GM18909 (cell line): ENCODE measurements around the gene GNLY.
"Not testable (repeated sequence)": the region's sequence is repeated elsewhere in the genome, so short reads cannot be mapped to it uniquely, and the experiment has no call there.

Experiments used
- ATAC-seq: cut with Tn5 transposase; IDR thresholded peaks from one replicate; pipeline ENCODE4 v1.9.1; 2021; ENCODE audit warnings: mild to moderate bottlenecking; ENCODE audit not compliant: unreplicated experiment, poor library complexity

Gene GNLY

DNA sequence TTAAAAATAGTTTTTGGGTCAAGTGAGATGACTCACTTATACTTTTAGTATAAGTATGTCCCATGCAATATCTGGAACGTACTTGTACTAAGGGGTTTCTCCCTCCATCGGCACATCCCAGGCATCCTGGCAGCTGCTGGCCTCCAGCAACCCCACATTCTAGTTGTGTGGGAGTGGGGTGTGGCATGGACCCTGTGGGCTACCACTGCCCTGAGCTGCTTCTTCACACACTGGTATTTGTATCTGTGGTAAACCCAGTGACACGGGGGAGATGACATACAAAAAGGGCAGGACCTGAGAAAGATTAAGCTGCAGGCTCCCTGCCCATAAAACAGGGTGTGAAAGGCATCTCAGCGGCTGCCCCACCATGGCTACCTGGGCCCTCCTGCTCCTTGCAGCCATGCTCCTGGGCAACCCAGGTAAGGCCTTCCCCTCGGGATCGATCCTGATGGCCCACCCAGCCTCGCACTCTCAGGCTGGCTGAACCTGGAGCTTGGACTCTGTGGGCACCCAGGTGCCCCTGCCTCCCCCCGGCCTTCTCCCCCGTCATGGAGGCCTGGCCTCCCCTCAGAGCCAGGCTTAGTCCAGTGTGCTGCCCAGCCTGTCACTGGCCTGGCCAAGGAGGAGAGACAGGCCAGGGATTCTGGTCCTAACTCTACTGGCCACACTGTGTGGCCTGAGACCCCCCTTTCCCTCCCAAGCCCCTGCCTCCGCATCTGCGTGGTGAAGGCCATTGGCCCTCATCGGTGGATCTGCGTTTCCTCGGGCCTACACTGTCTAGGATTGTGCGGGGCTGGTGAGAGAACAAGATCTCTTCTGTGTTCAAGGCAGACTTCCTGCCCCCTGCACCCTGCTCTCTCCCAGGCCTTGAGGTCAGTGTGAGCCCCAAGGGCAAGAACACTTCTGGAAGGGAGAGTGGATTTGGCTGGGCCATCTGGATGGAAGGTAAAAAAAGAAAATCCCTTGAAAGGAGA is at the start of gene GNLY:
TSS of gene GNLY (plus strand) at position 307 of the 974 bp plus-strand sequence. CDS start at position 368, 61 bp downstream.
- no peak for ATAC-seq

DNA sequence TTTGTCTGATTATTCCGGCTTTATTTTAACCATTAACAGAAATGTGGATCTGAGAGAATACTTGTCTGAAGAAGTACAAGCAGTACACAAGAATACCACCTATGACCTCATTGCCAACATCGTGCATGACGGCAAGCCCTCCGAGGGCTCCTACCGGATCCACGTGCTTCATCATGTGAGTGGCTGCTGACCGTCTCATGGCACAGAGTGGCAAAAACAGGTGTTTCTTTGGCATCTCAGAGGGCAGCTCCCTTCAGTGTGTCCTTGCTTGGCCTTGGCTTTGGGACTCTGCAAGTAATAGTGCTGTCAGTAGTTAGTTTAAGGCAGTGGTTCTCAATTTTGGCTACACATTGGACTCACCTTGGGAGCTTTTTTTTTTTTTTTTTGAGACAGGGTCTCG is 49.2 kb upstream of the GNLY start:
- ATAC-seq, result no peak

DNA sequence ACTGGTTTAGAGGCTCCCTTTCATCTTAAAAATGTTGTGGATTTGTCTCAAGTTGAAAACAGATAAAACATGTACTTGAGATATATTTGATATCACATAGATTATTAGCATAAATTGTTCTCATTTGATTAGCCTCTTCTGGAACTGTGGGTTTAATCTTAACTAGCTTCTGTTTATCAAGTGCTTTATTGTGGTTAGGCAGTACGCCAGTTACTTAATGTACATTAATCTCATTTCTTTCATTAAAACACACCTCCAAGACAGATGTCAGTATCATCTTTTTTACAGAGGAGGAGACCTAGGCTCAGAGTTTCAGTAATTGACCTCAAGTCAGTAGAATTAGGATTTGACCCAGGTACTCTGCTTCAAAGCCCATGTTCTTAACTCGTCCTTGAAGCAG is 48.0 kb upstream of the GNLY start:
- no peak for ATAC-seq

DNA sequence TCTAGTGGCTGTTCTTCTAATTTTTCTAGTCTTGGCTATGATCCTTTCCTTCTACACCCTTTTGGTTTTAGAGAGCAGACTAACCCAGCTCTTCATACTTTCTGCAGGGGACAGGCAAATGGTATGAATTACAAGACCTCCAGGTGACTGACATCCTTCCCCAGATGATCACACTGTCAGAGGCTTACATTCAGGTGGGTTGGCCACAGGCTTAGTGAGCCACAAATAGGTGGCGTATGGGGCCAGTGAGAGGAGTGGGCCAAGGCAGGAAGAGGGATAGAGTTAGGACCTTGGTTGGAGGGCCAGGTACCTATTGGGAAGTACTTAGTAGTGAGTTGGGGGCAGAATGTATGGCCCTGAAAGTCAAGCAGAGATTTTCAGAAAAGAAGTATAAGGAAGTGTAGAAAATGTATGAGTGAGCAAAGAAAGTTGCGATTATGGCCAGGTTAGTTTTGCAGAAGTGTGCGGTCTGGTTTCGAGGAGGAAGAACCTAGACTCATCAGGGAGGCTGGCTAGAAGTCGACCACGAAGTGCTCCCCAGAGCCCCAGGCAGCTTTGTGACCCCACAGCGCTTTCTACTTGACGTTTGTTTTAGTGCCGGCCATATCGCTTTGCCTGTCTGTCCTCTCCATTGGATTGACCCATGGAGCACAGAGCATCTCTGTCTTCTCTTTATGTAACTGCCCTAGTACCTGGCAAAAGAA is 46.2 kb upstream of the GNLY start:
- ATAC-seq, result peak; percentile 56

DNA sequence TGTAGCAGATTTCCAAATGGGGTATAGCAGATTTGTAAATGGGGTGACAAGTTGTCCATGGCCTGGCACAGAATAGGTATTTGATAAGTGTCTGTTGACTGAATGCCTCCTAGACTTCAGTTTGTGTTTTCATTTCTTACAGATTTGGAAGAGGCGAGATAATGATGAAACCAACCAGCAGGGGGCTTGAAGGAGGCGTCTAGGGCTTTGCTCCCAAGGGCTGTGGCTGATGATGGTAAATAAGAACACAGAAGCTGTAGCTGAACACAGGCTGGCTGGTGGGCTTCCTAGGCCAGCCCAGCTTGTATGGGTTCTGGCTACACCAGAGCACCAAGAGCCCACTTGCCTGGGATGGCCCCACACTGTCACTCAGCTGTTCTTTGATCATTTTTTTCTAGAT is 45.5 kb upstream of the GNLY start:
- ATAC-seq, result no peak

DNA sequence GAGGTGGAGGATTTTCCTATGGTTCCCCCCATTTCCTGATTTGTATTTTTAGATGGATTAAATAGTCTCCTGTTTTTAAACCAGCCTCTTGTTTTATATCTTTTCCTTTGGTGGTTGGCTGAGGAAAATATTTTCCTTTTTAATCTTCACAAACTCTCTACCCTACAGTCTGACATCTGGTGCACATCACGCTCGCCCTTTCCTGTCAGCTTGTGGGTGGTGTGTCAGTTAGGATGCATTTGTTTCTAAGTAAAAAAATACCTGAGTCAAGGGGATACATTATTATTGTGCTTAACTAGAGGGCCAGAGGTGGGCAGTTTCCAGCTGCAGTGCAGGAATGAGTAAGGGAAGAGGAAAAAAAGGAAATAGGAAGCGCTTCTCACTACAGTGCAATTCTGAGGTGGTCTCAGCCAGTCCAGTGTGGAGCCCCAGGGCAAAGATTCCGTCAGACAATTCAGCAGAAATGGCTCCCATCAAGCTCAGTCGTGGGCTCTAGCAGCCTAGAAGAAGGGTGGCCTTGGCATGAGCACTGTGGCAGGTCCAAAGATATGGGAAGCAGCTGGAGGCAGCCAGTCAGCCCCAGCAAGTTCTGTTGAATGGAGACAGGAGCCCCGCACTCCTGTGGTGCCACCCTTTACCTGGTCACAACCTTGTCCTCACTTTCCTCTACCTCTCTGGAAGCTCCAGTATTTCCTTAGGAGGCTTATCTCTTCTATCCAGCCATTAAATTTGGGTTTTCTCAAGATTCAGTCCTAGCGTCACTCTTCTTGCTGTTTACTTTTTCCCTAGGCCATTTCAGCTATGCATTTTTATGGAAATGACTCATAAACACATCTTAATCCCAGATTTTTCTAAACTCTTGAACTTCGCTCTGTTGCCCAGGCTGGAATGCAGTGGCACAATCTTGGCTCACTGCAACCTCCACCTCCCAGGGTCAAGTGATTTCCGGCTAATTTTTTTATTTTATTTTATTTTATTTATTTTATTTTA is 44.7 kb upstream of the GNLY start:
- no peak for ATAC-seq

DNA sequence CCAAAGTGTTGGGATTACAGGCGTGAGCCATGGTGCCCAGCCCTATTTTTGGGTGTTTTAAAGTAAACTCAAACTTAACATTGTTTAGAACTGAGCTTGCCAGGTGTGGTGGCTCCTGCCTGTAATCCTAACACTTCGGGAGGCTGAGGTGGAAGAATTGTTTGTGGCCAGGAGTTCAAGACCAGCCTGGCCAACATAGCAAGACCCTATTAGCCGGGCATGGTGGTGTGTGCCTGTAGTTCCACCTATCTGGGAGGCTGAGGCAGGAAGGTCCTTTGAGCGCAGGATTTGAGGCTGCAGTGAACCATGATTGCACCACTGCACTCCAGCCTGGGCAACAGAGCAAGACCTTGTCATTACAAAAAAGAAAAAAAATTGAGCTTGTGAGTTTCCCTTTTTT is 43.7 kb upstream of the GNLY start:
- ATAC-seq, result no peak

DNA sequence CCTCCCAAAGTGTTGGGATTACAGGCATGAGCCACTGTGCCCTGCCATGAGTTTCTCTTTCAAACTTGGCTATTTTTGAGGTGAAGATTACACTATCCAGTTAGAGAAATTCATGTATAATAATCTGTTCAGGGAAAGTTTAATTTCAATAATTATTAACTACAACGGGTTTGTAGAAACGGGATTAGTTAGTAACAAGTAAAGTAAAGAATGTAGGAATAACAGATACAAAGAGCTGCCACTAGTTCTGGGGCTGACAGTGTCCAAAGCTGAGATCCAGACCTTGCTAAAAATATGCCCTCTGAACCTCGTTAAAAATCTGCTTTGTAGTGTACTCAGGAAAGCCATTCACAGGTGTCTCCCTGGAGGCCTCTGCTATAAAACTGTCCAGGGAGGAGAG is 43.1 kb upstream of the GNLY start:
- no peak for ATAC-seq

DNA sequence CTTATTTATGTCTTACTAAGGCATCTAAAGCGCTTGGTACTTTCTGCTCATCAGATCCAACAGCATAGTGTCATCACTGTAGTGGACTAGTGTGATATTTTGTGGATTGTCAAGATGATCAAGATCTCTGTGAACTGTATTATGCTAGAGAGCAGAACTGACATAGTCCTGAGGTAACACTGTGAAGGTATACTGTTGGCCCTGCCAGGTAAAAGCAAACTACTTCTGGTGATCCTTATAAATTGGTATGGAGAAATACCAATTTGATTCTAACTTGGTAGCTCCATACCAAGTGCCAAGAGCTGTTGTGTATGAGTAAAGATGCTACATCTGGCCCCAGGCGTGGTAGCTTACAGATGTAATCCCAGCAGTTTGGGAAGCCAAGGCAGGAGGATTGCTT is 42.1 kb upstream of the GNLY start:
- no peak for ATAC-seq

DNA sequence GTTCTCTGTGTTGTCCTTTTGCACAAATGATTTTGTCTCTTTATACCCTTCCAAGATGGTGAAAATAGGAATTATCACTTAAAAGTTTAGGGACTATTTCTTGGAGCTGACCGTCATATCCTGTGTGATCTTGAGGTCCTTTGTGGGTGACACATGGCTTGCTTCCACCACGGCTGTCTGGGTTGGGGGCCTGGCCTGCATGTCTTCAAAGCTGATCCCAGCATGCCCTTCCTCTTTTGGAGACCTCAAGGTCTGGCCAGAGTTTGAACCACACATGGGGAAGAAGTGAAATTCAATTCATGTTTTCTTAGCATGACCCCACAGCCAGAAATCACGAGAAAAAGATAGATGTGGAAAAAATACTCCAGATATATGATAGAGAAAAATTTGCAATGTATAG is 40.2 kb upstream of the GNLY start:
- ATAC-seq, result no peak

DNA sequence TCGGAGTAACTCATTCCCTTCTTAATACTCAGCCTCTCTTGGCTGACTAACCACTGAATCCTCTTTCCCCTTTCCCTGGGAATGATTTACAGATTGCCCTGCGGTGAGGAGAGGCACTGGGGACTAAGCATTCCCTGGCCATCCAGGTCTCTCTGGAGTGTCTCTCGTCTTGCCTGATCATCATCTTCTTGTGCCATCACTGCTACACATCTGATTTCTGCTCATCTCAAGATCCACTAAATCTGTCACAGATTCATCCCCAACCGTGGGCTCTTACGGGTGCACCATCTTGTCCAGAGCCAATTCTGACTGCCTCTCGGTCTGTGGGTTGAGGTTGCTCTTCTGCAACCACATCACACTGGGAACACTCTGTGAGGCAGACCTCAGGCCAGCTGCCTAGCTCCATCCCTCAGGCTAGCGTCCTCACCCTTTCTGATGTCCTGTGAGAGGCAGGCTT is 38.2 kb upstream of the GNLY start:
- ATAC-seq, result no peak

DNA sequence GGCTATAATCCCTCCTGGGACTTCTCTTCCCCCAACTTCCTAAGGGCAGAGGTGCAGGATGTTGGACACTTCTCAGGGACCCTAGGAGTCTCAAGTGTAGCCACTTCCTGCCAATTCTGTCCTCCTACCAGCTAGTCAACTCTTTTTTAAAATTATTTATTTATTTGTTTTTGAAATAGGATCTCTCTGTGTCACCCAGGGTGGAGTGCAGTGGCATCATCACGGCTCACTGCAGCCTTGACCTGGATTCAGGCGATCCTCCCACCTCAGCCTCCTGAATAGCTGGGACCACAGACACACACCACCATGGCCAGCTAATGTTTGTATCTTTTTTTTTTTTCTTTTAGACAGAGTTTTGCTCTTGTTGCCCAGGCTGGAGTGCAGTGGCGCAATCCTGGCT is 37.7 kb upstream of the GNLY start:
- ATAC-seq, result no peak

DNA sequence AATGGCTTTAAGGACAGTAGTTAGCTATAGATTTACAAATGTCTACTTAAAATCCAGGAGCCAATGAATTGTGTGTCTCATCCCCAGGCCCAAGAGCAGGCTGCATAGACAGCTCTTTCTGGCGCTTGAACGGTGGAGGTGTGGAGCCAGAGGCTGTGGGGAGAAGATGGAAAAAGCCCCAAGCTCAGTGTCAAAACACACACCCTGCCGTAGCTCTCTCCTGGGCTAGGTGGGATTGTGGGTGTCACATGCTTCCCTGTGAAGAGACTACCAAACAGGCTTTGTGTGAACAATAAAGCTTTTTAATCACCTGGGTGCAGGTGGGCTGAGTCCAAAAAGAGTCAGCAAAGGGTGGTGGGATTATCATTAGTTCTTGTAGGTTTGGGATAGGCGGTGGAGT is 36.8 kb upstream of the GNLY start:
- not testable (repeated sequence) for ATAC-seq

DNA sequence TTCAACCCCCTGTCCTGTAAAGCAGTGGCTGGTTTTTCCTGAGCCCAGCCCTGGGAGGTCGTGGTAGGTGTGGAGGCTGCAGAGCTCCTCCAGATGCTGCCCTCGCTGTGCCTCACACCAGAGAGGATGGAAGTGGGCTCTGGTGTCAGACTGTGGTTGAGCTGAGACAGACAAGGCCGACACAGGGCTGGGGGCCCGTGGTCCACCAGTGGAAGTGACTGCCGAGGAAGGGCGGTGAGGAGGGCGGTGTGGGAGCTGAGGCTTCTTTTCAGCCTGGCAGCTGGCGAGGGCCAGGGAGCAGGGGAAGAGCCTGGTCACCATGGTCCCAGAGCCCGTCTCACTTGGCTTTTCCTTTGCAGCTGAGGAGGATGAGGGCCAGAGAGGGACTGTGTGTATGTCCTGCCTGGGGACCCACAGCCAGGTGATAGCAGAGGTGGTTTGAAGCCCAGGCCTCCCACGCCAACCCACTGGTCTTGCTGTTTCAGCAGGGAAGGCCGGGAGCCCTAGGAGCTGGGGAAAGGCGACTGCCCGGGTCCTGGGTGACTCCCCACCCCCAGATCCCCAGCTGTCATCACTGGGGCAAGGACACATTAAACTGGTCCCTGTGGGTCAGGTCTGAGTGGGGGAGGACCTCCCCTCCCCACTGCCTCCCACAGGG is 34.7 kb upstream of the GNLY start:
- ATAC-seq, result no peak

DNA sequence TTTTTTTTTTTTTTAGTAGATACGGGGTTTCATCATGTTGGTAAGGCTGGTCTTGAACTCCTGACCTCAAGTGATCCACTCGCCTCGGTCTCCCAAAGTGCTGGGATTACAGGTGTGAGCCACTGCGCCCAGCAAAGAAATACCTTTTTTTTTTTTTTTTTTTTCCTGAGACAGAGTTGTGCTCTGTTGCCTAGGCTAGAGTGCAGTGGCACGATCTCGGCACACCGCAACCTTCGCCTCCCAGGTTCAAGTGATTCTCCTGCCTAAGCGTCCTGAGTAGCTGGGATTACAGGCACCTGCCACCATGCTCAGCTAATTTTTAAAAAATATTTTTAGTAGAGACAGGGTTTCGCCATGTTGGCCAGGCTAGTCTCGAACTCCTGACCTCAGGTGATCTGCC is 33.9 kb upstream of the GNLY start:
- not testable (repeated sequence) for ATAC-seq

DNA sequence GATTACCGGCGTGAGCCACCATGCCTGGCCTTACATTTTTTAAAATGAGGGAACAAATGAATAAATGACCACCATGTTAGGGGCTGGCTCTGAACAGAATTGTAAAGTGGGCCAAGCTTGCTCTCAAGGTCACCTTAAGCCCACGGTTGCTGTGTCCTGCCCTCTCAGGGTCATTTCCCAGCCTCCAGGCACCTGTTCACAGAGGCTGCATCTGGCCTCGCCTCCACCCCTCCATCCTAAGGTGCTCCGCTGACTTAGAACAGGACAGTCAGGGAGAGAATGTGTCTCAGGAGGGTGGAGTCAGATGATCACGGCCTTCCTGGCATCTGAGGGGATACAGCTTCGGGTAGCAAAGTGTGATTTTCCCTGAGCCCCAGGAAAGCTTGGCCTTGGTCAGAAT is 33.4 kb upstream of the GNLY start:
- no peak for ATAC-seq

DNA sequence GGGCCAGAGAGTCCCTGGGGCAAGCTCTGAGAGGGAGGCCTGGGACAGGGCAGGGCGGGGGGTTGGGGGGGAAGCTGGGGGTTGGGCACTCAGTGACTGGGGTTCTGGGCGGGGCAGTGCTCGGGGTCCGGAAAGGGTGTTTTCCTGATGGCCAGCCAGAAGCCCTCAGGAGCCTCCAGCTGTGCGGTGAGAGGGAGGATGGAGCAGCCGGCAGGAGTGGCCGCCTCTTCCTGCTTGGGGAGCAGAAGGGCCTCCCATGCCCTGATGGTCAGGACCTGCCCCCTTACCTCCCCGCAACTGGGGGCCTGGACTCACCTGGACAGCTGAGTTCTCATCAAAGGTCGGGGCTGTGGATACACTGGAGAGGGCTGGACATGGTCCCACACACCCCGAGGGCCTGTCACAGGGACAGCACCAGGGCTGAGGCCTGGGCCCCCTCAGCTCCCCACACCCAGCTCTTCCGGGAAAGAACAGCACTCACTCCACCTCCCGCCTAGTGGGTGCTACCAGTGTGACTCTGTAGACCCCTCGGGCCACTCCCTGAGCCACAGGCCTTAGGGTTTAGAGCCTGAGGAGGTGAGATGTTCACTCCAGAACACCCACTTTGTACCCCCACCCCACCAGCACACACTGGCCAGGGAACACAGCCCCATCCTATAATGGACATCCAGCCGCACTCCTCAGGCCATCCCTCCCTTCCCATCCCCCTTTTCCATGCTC is 32.9 kb upstream of the GNLY start:
- no peak for ATAC-seq

DNA sequence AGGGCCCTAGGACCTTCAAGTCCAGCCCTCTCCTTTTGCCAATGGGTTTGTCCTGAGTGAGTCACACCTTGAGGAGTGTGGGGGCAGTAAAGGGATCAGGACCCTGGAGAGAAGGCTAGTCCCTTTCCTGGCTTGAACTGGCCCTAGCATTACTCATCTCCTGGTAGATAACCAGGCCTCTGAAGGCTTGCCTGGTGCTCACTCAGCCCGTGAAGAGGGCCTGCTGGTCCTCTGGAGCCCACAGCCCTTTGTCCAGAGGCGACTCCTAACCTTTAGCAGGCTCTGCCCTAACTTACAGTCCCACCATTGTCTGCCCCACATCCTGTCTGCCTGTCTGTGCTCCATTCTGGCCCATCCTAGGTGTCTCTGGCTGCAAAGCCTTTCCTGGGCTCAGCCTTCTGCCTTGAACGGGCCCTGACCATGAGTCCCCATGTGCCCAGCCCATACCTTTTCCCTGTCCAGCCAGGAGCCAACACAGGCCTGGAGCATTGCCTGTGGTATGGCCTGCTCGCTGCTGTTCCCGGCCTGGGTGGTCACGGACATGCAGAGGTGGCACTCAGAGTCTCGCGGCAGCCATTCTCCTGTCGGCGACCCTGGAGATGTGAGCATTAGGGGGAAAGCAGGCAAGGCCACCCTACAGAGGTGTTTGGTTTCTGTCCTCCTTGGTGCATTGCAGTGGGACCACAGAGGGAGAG is 31.1 kb upstream of the GNLY start:
- ATAC-seq, result no peak
